HCT116 (cell line): ENCODE measurements around the gene TYMS.

Experiments used
- JUND ChIP-seq: IDR thresholded peaks from 2 replicates; pipeline ENCODE4 v1.6.1; 2012
- TF ChIP-seq, protein P1 (sequence below), 3 experiments: fragments of 200-600 bp in 1 of 3; sonication (generic) in 1 of 3; IDR thresholded peaks in 2 of 3; conservative IDR thresholded peaks in 1 of 3; 2 replicates each; pipeline ENCODE4 v1.5.1; 2012 to 2017; ENCODE audit warnings: low read depth in 2 of 3, low read length in 2 of 3, antibody characterized with exemption in 1 of 3, borderline replicate concordance in 1 of 3, control low read depth in 1 of 3, mild to moderate bottlenecking in 1 of 3, mixed read lengths in 1 of 3, mixed run types in 1 of 3, moderate library complexity in 1 of 3; ENCODE audit not compliant: insufficient read depth in 1 of 3

DNA sequence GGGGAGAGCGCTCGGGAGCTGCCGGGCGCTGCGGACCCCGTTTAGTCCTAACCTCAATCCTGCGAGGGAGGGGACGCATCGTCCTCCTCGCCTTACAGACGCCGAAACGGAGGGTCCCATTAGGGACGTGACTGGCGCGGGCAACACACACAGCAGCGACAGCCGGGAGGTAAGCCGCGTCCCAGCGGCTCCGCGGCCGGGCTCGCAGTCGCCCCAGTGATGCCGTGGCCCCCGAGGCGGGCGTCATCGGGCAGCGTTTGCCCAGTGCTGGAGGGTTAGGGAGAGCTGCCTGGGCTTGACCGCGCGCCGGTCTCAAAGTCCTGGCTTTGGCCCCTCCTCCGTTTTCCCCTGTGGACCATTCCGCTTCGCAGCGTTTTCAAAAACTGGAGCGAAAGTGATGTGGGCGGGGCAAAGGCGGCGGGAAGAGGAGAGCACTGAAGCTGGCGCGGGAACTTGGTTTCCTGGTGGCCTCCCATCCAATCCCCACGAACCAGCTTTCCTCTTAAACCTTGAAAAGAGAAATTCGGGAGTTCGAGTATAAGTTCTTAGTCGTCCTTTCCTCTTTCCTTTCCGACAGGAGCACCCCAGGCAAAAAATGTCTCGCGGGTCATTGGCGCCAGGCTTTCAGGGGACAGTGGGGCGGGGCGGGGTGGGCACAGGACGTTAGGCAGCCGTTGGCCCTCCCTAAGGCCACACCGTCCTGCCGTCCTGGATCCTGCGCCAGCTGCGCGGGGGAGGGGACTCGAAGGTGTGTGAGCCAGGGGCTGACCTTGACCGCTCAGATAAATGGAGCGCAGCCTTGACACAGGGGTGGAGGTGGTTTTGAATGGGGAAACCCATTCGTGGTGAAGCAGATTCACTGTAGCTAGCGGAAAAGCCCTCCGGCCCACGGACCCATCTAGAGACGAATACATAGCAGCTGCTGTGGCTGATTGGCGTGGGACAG lies 821 bp downstream of the TYMS start:
- TF ChIP-seq, protein P1, sequence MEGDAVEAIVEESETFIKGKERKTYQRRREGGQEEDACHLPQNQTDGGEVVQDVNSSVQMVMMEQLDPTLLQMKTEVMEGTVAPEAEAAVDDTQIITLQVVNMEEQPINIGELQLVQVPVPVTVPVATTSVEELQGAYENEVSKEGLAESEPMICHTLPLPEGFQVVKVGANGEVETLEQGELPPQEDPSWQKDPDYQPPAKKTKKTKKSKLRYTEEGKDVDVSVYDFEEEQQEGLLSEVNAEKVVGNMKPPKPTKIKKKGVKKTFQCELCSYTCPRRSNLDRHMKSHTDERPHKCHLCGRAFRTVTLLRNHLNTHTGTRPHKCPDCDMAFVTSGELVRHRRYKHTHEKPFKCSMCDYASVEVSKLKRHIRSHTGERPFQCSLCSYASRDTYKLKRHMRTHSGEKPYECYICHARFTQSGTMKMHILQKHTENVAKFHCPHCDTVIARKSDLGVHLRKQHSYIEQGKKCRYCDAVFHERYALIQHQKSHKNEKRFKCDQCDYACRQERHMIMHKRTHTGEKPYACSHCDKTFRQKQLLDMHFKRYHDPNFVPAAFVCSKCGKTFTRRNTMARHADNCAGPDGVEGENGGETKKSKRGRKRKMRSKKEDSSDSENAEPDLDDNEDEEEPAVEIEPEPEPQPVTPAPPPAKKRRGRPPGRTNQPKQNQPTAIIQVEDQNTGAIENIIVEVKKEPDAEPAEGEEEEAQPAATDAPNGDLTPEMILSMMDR (IDR thresholded peaks at IDR 0.05 in 2 of 3, conservative IDR thresholded peaks at IDR 0.05 in 1 of 3; ENCODE audit: borderline replicate concordance in 1 of 3, insufficient read depth in 1 of 3, low read depth in 2 of 3, low read length in 2 of 3), result no peak
- no peak for TF ChIP-seq JUND
